ENCODE measurements around the gene OR2S2.
"Not testable (repeated sequence)": the region's sequence is repeated elsewhere in the genome, so short reads cannot be mapped to it uniquely, and the experiment has no call there.

The OR2S2 gene

GRCh38 chr9:35933550-35934067 lies 24.3 kb downstream of the OR2S2 start:
- no peak for DNase-seq

- no peak for DNase-seq
Measured at GRCh38 chr9:35932735-35933134, 25.2 kb downstream of the OR2S2 start.

GRCh38 chr9:35930989-35931388 lies 27.0 kb downstream of the OR2S2 start:
- DNase-seq = no peak

GRCh38 chr9:35930521-35930920 lies 27.4 kb downstream of the OR2S2 start:
- DNase-seq = no peak

GRCh38 chr9:35929453-35929718 lies 28.6 kb downstream of the OR2S2 start:
- no peak for DNase-seq

DNA sequence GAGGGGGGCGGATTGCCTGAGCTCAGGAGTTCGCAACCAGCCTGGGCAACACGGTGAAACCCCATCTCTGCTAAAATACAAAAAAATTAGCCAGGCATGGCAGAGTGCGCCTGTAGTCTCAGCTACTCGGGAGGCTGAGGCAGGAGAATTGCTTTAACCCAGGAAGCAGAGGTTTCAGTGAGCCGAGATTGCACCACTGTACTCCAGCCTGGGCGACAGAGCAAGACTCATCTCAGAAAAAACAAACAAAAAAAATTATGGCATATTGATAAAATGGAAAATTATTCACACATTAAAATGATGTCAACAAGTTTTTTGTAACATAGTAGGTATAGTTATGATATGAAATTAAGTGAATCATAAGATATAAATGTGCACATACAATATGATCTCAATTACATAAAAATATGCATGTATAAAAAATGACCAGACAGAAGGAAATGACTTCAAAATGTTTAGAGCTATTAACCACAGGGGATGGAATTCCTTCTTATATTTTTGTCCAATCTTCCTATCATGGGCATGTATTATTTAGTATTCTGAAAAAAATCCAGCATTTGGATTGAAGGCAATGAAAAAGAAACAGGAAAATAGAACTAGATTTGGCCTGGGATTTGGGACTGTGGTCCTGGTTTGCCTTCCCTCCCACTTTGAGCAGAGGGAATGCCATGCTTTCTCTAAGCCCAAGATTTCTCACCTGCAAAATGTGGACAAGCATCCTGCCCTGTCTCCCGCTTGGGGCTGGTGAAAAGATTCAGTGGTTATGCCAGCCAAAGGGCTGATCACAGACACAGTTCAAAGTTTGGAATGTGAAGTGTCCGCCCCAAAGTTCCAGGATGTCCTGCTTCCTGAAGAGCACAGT lies 29.1 kb downstream of the OR2S2 start:
- no peak for DNase-seq

DNA sequence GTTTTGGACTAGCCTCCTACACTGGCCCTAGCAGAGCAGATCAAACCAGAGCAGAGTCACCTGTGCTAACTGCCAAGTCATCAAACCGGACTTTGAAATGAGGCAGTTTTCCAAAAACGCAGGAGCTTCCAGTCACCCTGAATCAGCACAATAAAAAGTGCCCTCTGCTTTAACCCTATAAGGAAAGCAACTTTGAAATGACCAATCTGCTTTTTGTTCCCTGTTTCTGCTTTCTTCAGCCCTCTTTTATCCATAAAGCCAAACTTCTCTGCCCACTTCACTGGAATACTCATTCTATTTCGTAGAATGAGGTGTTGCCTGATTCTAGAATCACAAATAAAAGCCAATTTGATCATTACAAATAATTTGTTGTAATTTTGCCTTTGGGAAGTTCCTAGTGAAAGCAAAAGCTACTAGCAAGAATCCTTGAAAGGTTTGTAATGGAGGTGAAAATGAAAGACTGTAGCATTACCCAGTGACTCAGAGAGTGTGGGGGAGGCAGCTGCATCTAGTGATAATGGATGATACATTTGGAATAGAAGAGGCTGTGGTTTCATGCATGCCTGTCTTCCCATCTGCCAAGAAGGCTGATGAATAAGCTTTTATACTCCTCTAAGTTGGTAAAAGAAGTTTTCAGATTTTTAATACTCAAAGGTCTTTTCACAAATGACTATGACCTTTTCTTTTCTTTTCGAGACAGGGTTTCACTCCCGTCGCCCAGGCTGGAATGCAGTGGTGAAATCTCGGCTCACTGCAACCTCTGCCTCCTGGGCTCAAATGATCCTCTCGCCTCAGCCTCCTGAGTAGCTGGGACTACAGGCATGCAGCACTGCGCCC lies 33.8 kb downstream of the OR2S2 start:
- DNase-seq = no peak

DNA sequence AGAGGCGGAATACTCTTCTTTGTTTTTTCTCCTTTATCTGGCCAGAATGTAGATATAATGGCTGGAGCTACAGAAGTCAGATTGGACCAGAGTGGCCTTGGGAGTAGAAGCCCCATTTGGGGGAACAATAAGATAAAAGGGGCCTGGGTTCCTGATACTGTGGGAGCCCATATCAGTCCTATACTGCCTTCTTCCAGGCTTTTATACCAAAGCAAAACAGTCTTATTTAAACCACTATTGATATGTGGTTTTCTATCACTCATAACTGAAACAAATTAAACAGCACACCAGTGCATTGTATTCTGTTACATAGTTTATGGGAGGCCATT lies 34.4 kb downstream of the OR2S2 start:
- DNase-seq = no peak

DNA sequence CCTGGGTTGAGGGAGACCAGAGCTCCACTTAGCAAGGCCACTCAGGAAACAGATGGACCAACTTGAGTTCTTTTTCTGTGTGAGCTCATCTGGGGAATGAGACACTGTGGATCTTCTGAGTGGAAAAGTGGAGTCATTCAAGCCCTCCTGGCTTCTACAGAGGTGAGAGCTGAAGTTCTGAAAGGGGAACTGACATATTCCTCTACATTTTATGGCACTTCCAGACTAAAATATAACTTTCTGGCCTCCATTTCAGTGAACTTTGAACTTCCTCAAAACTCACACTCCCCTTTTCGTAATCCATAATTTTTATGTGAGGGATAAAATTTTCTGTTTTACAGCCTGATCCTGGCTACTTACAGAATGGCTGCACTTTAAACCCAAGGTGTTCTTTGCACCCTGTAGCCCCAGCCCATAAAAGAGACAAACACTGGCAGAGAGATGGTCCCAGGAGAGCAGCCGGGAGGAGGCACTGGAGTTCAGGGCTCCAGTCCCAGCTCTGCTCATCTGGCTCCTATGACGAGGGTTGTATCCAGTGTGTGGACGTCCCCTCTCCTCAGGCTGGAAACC lies 37.8 kb downstream of the OR2S2 start:
- peak in 1 of 2 experiments; percentile 0 for DNase-seq

DNA sequence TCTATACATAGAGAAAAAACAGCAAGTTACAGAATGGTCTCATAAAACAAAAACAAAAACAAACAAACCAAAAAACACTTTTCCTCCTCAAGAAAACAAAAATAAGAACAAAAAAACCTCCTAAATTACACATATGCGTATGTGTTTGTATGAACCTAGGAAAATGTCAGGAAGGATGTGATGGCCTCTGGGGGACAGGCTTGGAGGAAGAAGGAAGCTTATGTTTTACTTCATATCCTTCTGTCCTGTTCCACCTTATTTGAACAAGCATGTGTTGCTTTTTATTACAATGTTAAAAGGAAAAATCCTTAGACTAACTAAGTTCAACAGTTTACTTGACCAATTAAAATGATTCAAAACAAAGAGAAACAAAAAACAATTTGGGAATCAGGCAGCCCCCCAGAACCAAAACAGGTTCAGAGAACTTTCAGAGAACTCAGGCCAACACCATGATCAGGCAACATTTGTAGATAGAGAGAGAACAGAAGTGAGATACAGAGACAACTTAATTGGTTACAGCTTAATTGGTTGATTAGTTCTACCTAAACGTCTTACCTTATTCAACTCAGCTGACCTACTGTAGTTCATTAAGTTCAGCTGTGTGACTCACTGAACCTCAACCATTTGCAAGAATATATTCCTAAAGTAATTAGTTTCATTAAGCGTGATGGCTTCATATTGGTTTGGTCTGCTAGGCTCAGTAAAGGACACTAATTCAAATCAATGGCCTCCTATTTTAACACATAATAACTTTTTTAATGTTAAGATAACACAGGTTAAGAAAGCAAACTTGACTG lies 38.5 kb downstream of the OR2S2 start:
- no peak for DNase-seq

- DNase-seq = no peak
Measured at GRCh38 chr9:35918780-35919179, 39.2 kb downstream of the OR2S2 start.

- no peak for DNase-seq
Measured at GRCh38 chr9:35917261-35917660, 40.7 kb downstream of the OR2S2 start.

- DNase-seq = no peak
Measured at GRCh38 chr9:35915681-35916294, 42.2 kb downstream of the OR2S2 start.

DNA sequence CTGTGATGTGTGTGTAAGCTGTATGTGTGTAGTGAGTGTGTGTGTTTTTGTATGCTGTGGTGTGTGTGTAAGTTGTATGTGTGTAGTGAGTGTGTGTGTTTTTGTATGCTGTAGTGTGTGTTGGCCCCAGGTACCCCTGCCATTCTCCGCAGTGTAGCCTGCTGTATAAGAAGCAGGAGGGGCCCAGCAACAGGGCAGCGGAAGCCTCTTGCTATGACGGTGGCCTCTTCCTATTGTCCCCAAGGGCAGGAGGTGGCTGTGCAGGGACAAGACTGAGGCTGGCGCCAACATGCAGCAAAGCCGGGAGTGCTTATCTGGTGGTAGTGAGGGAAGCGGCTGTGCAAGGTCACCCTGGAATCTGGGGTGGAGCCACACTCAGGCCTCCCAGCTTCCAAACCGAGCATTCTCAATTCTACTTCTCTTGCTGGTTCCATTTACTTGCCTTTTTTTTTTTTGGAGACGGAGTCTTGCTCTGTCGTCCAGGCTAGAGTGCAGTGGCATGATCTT lies 43.6 kb downstream of the OR2S2 start:
- no peak for DNase-seq

DNA sequence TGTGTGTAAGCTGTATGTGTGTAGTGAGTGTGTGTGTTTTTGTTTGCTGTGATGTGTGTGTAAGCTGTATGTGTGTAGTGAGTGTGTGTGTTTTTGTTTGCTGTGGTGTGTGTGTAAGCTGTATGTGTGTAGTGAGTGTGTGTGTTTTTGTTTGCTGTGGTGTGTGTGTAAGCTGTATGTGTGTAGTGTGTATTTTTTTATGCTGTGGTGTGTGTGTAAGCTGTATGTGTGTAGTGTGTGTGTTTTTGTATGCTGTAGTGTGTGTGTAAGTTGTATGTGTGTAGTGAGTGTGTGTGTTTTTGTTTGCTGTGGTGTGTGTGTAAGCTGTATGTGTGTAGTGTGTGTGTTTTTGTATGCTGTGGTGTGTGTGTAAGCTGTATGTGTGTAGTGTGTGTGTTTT lies 44.5 kb downstream of the OR2S2 start:
- not testable (repeated sequence) for DNase-seq

DNA sequence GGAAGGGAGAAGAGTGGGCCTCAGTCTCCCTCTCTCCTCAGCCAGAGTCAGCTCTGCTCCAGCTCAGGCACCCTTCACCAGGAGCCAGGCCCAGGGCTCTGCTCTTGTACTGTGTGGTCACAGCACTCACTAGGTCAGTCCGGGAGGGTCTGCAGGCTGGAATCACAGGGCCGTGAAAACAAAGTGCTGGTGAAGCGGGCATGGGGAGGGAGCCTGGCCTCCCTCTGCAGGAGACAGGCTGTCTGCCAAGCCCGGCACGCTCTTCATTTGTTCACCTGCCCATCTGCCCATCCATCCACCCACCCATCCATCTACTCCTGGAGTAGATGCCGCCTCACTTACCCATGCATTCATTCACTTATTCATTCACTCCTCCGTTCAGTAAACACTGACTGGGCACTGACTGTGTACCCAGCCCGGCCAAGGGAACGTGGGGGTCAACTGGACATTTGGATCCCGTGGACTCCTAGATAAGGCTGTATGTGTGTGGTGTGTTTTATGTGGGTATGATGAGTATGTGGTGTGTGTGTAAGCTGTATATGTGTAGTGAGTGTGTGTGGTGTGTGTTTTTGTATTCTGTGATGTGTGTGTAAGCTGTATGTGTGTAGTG lies 45.1 kb downstream of the OR2S2 start:
- no peak for DNase-seq

- DNase-seq = no peak
Measured at GRCh38 chr9:35911690-35912089, 46.3 kb downstream of the OR2S2 start.

- peak; percentile 20 to 31 for DNase-seq
Measured at GRCh38 chr9:35910613-35911359, 47.2 kb downstream of the OR2S2 start.

GRCh38 chr9:35909687-35910612 lies 48.0 kb downstream of the OR2S2 start:
- DNase-seq = no peak

DNA sequence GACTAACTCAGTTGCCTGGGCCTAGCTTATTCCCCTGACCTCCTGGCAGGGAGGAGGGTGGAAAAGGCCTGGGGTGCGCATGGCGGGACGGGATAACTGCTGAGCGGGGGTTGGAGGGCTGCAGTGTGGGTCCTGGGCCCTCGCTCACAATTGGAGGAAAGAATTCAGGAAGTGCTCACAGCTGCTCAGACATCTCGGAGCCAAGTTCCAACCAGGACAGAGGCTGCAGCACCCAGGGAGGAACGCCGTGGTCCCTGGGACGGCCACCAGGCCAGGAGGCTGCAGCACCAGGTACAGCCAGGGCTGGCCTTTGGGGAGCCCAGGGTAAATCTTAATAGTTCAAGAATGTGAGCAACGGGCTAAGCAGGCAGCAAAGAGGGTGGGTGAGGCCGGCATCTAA lies 48.7 kb downstream of the OR2S2 start, which contains the start of gene SPAAR:
Gene SPAAR, plus strand, starts transcription at position 217 of the 400 bp plus-strand sequence. CDS start 974 bp downstream, outside the sequence.
- DNase-seq = no peak
